KOPT-K1 (cell line): ENCODE measurements around the gene PFN2.

ENCODE experiments used
- H3K27ac ChIP-seq: fragments of 200-600 bp; sonication (generic); 2 replicates; pipeline ENCODE4 v1.5.1; 2016; ENCODE audit warnings: antibody characterized with exemption, mild to moderate bottlenecking, low read depth, low read length; ENCODE audit not compliant: poor library complexity, severe bottlenecking
- H3K36me3 ChIP-seq: fragments of 200-600 bp; sonication (generic); 2 replicates; pipeline ENCODE4 v1.5.1; 2017; ENCODE audit warnings: antibody characterized with exemption, mild to moderate bottlenecking, low read length, moderate library complexity; ENCODE audit not compliant: insufficient read depth
- H3K9me3 ChIP-seq: fragments of 200-600 bp; sonication (generic); 2 replicates; pipeline ENCODE4 v1.5.1; 2017; ENCODE audit warnings: antibody characterized with exemption, low read length, mild to moderate bottlenecking; ENCODE audit not compliant: insufficient read depth, poor library complexity, severe bottlenecking

PFN2 gene

DNA sequence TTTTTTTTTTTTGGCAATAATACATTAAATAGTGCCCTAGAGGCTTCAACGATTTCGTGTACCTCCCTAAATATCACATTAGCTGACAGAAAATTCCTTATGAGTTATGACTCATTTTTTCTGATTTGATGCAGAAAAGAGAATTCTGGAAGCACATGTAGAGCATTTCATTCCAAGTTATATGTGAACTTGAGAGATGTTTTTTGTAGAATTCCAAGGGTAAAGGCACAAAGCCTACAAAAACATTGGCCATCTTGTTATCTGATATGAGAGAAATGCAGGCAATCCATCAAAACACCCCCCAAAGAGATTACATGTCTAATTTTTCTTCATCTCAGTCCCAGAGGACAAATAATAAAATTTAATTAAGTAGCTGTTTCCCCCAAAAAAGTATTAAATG is 6.7 kb upstream of the PFN2 start:
- Histone ChIP-seq H3K9me3 (no peaks in the 10 kb centered on the region), H3K27ac (no peak overlapping the region), H3K36me3 (no peaks in the 10 kb centered on the region)

DNA sequence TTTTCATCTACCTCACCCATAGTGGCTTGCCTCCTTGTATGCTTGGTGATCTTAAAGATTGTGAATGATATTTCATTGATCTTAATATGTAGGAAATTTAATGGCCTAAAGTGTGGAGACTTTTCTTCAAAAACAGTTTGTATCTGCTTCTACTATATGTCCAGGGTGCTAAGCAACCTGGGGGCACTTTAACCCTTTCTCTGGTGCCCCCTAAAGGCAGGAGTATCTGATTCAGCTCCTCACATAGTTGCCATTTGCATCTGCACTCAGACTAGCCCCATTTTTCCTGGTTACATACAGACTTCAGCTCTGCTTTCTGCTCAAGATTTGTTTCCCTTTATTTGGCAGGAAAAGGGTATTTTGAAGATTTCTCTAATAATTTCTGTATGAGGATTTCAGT is 5.2 kb upstream of the PFN2 start:
- Histone ChIP-seq H3K9me3 (no peaks in the 10 kb centered on the region), H3K27ac (no peak overlapping the region), H3K36me3 (no peaks in the 10 kb centered on the region)

DNA sequence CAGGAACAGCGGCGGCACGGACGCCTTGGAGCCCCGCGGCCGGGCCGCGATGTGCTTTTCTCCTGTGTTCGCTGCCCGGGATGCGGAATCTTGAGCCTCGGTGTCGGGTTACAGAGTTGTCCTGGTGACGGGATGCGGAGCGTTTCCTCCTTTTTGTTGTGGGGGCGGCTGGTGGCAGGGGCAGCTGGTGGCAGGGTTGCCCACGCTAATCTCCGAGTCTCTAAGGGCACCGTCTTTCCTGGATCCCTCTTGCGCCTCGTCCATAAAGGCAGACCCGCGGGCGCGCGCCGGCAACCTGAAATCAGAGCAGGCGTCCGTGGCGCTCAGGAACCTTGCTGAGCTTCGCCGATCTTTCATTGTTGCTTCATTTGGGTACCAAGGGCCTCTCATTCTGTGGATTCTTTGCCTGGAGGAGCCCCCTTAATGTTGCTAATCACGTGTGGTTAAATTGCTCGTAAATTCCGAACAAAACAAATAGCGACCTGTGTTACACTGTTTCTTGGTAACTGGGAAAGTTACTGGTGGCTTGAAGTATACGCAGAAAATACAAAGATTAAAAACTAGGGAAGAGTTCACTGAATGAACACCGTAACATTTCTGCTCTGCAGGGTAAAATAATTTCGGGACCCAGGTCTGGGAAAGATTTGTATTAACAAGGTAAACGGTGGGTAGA is 844 bp upstream of the PFN2 start:
- Histone ChIP-seq H3K36me3 (no peaks in the 10 kb centered on the region), H3K27ac (no peak overlapping the region), H3K9me3 (no peaks in the 10 kb centered on the region)

DNA sequence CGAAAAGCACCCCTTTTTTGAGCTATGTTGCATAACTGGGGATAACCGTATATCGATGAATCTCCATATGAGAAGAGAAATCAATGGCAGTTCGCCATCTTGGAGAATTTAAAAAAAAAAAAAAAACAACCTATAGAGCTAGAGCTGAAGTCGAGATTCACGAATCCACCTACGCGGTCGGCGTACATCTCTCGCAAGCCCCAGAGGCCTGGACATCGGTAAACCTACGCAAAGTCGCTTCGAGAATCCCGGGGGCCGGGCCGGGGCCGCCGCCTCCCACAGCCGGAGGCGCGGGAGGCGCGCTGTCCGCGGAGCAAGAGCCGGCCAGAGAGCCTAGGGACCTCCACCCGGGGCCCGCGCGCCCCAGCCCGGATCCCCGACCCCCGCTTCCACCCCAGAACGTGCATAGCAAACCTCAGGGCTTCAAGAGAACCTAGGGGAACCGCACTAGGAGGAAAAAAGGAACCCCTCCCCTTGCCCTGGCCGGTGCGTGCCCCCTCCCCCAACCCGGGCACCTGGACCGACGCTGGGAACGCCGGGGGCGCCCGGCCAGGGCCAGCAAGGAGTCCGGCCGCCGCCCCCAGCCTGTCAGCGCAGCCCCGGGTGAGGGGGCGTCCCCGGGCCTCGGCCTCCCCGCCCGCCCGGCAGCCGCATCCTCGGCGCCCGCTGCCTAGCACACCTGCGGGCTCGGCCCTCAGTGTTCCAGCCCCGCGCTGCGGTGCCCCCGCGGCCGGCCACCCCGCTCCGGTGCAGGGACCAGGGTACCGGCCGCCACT is 567 bp downstream of the PFN2 start:
- no peaks in the 10 kb centered on the region for H3K36me3 ChIP-seq
- no peaks in the 10 kb centered on the region for H3K9me3 ChIP-seq
- H3K27ac ChIP-seq, result no peak overlapping the region

DNA sequence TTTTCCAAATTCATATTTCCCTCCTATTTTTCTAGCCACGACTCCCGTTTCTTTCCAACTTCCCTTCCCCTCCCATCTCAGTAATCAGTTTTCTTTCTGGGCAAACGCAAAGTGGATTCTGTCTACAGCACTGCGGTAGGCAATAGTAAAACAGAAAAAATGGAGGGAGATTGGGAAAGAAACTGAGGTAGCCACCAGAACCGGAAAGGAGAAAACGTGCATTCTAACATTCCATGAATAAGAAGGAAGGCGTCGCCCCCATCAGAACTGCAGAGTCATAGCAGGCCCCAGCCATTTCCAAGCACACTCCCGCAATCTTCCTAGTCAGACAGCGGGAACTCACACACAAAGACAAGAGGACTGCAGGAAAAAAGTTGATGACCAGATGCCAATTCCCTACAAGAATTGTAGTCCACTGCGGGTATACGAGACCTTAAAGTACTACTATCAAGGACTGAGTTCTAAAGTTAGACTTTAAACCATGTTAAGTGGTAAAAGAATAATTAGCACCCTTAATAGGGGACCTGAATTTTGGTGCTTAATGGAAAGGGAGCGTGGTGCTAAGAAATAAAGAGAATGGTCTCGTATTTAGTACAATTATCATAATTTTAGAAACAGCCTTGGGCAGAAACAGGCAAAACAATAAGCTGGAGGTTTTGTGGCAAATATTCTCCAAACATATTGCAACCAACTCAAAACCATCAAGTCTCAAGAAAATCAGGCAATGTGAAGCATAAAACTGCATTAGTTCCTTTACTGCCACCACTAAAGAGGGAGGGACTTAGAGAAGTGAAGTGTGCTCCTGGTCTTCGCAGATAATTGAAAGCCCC is 1.4 kb downstream of the PFN2 start:
- H3K9me3 ChIP-seq, result no peaks in the 10 kb centered on the region
- H3K36me3 ChIP-seq, result no peaks in the 10 kb centered on the region
- H3K27ac ChIP-seq, result no peak overlapping the region

- no peaks in the 10 kb centered on the region for H3K36me3 ChIP-seq
- H3K9me3 ChIP-seq, result no peaks in the 10 kb centered on the region
- no peak overlapping the region for H3K27ac ChIP-seq
Observed at GRCh38 chr3:149968216-149968615, 2.5 kb downstream of the PFN2 start.

GRCh38 chr3:149967086-149967685 is 3.5 kb downstream of the PFN2 start:
- Histone ChIP-seq H3K36me3 (no peaks in the 10 kb centered on the region), H3K27ac (no peak overlapping the region), H3K9me3 (no peaks in the 10 kb centered on the region)

- Histone ChIP-seq H3K36me3 (no peaks in the 10 kb centered on the region), H3K9me3 (no peaks in the 10 kb centered on the region), H3K27ac (no peak overlapping the region)
Observed at GRCh38 chr3:149965278-149965677, 5.4 kb downstream of the PFN2 start.

GRCh38 chr3:149964291-149964690 is 6.4 kb downstream of the PFN2 start:
- no peak overlapping the region for H3K27ac ChIP-seq
- H3K36me3 ChIP-seq, result no peaks in the 10 kb centered on the region
- no peaks in the 10 kb centered on the region for H3K9me3 ChIP-seq

DNA sequence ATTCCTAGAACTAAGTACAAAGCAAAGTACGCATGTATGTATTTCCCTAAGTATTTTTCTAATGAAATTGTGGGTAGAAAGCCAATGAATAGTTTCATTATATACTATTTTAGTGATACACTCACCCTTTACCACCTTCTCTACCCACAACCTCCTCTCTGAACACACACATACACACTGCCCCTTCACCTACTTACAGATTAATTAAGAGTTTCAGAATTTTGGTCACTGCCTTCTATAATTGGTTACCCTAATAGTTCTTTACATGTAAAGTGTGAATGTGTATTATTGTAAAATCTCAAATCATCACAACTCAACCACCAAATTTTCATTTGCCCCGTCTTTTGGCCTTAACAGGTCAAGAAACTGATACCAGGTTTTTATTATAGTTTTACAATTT is 7.2 kb downstream of the PFN2 start:
- Histone ChIP-seq H3K9me3 (no peaks in the 10 kb centered on the region), H3K27ac (no peak overlapping the region), H3K36me3 (no peaks in the 10 kb centered on the region)

GRCh38 chr3:149959443-149959842 is 11.3 kb downstream of the PFN2 start:
- Histone ChIP-seq H3K36me3 (no peaks in the 10 kb centered on the region), H3K27ac (no peak overlapping the region), H3K9me3 (no peaks in the 10 kb centered on the region)

- H3K27ac ChIP-seq, result no peak overlapping the region
- no peaks in the 10 kb centered on the region for H3K36me3 ChIP-seq
- no peaks in the 10 kb centered on the region for H3K9me3 ChIP-seq
Observed at GRCh38 chr3:149958171-149958796, 12.4 kb downstream of the PFN2 start.

GRCh38 chr3:149957361-149958125 is 13.2 kb downstream of the PFN2 start:
- Histone ChIP-seq H3K27ac (no peak overlapping the region), H3K9me3 (no peaks in the 10 kb centered on the region), H3K36me3 (no peaks in the 10 kb centered on the region)

- Histone ChIP-seq H3K36me3 (no peaks in the 10 kb centered on the region), H3K27ac (no peak overlapping the region)
Observed at GRCh38 chr3:149955449-149955848, 15.2 kb downstream of the PFN2 start.

More at GRCh38 chr3:149955449-149955848, 15.2 kb downstream of the PFN2 start:
- no peaks in the 10 kb centered on the region for H3K9me3 ChIP-seq
